GM12892 (cell line): ENCODE results near the gene ERFE.

Experiments used
- DNase-seq: peaks from one replicate; pipeline ENCODE4 v3.0.0; 2011; ENCODE audit not compliant: insufficient read length
- FAIRE-seq: peaks from 2 replicates; lab custom pipeline; 2011; peaks lifted over from hg19 to GRCh38; lab: Jason Lieb, UNC
- POLR2A ChIP-seq: IDR thresholded peaks from 2 replicates; pipeline ENCODE4 v1.6.1; 2011; ENCODE audit warnings: low read depth, low read length, control low read depth
- POLR2AphosphoS5 ChIP-seq: IDR thresholded peaks from 2 replicates; pipeline ENCODE4 v1.6.1; 2011; ENCODE audit warnings: low read depth, low read length, control low read depth
- TAF1 ChIP-seq: IDR thresholded peaks from 2 replicates; pipeline ENCODE4 v1.6.1; 2011; ENCODE audit warnings: low read depth, mild to moderate bottlenecking, control low read depth, low read length, borderline replicate concordance

The ERFE gene

GRCh38 chr2:238128061-238128440, 30.7 kb upstream of the ERFE start:
- DNase-seq (no peak), FAIRE-seq (no peak)
- TF ChIP-seq TAF1 (no peak), POLR2A (no peak), POLR2AphosphoS5 (no peak)

DNA sequence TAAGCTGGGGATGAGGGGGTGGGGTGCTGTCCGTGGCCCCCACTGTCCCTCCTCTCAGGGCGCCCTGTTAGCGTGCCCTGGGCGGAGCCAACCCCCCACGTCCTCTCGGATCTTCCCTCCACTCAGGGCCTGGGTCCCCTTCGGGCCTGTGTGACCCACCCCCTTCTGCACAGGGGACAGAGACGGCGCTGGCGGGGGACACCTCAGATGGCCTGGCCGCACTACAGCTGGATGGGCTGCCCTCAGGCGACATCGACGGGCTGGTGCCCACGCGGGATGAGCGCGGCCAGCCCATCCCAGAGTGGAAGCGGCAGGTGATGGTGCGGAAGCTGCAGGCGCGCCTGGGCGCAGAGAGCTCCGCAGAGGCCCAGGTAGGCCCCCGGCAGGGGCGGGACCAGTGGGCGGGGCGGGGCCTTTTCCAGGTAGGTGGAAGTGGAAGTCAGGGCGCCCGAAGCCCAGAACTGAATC, 30.2 kb upstream of the ERFE start:
- FAIRE-seq = no peak
- no peak for DNase-seq
- TF ChIP-seq TAF1 (no peak), POLR2AphosphoS5 (no peak), POLR2A (no peak)

GRCh38 chr2:238129166-238130010, 29.4 kb upstream of the ERFE start:
- TF ChIP-seq POLR2A (no peak), TAF1 (no peak), POLR2AphosphoS5 (no peak)
- DNase-seq = no peak
- FAIRE-seq = no peak

GRCh38 chr2:238130111-238130695, 28.6 kb upstream of the ERFE start:
- TF ChIP-seq POLR2AphosphoS5 = no peak
- TF ChIP-seq POLR2A = no peak
- TF ChIP-seq TAF1 = no peak
- FAIRE-seq (no peak), DNase-seq (no peak)

GRCh38 chr2:238130696-238131628, 27.8 kb upstream of the ERFE start:
- FAIRE-seq (no peak), DNase-seq (no peak)
- TF ChIP-seq TAF1 (no peak), POLR2AphosphoS5 (no peak), POLR2A (no peak)

- FAIRE-seq (no peak), DNase-seq (no peak)
- TF ChIP-seq TAF1 (no peak), POLR2AphosphoS5 (no peak), POLR2A (no peak)
These were observed 26.9 kb upstream of the ERFE start for GRCh38 chr2:238131761-238132462.

DNA sequence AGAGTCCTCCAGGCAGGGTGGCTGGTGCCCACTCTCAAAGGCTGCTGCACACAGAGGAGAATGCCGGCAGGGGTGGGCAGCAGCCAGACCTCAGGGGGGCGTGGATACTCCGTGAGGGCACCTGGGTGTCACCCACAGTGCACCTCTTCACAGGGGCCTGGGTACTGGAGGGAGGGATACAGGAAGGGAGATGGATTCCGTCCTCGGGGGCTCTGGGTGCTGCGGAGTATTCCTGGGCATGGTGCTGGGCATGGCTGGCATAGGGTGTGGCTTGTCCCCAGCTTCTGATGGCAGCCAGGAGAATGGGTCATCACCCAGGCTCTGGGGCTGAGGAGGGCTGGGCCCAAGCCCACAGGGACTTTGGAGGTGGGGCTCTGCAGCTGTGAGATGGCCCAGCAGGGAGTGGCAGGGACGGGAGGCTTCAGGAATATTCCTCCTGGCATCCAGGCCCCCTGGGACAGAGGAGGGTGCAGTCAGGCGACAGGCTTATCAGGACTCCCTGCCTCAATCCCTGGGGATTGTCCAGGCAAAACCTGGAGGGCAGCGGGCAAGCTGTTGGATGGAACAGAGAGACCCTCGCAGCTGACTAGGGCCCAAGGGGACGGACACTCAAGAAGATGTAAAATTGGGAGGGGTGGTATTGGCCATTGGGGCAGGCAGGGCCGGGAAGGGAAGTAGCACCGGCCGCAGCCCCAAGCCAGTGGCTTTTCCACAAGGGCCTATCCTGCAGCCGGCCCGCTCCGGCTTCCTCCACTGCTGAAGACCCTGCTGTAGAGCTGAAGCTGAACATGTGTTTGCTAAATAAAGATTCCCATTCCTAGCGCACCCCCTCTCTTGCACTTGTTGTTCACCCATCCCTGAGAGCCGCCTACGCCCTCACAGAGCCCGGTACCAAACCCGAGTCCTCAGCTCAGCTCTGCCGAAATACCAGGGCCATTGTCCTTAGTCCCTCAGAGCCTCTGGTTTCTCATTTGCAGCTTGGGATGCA, 26.0 kb upstream of the ERFE start:
- DNase-seq (no peak), FAIRE-seq (no peak)
- TF ChIP-seq POLR2A = no peak
- TF ChIP-seq TAF1 = no peak
- TF ChIP-seq POLR2AphosphoS5 = no peak

DNA sequence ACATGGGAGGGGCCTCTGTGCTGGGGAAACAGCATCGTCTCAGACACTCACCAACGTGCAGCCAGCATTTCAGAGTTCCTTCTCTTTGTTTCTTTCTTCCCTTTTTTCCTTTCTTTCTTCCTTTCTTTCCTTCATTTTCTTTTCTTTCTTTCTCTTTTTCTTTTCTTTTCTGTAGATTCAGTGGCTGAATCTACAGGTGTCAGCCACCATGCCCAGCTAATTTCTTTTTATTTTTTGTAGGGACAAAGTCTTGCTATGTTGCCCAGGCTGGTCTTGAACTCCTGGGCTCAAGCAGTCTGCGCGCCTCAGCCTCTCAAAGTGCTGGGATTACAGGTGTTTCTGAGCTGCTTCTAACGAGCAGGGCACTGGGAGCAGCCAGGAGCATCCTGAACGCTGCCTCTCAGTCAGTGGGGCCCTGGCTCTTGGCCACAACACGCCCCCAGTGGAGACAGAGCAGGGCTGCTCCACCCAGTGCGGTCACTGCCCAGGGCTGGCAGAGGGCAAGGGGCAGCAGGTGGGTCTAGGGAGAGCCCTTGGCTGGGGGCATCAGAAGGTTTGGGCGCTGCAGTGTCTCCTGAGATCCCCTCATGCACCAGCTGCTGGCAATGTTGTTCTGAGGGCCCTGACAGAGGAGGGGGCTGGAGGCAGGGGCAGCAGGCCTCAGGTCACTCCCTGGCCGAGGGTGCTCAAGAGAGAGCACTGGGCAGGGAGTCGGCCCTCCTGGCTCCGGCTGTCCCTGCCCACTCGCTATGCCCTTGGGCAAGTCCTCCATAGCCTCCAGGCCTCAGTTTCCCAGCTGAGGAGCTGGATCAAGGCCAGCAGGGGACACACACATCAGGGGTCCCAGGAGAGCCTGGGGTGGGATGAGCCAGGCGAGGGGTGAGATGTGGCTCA, 25.0 kb upstream of the ERFE start:
- DNase-seq = no peak
- TF ChIP-seq TAF1 (no peak), POLR2A (no peak), POLR2AphosphoS5 (no peak)
- no peak for FAIRE-seq

DNA sequence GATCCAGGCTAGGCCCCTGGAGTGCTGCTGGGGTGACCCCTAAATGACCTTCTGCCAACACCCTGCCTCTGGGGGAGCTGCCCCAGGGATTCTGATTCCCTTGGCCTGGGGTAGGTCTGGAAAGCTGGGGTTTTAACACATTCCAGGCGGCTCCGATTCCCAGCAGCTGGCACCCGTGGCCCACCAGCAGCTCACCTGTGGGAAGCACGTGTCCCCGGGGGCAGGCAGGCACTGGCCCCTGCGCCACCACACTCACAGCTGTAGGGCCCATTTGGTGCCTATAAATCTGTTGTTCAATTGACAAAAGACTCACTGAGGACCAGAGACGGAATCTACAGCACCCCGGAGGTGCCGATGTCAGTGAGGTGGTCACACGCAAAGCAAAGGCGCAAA, 24.4 kb upstream of the ERFE start:
- TF ChIP-seq POLR2A (no peak), POLR2AphosphoS5 (no peak), TAF1 (no peak)
- DNase-seq (no peak), FAIRE-seq (no peak)

DNA sequence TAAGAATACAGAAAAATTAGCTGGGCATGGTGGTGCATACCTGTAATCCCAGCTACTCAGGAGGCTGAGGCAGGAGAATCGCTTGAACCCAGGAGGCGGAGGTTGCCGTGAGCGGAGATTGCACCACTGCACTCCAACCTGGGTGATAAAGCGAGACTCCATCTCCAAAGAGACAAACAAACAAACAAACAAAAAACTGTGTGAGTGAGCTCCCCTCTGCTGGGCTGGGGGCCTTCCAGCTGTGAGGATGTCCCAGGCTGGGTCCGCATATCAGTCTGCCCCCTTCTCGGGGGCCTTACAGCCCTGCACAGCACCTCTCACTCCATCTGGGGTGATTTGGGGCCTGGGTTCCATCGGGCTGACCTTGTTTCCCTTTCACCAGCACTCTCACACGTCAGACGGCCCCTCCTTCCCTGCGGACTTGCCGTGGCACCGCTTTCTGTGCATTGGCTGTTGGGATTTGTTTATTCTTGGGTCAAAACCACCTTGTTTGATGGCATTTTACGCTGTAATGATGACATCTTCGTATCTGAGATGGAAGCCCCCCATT, 23.1 kb upstream of the ERFE start:
- FAIRE-seq (no peak), DNase-seq (no peak)
- TF ChIP-seq TAF1 (no peak), POLR2A (no peak), POLR2AphosphoS5 (no peak)
